ENCODE results near the gene STARD13. TPM values are rescaled to one million over a fixed set of nuclear protein-coding genes. Genes with fewer than 3 reads are reported as not detected.
A peak's percentile ranks its signal among the peaks of the same experiment; 100 is the strongest.

STARD13 gene
- total RNA-seq, 2 experiments from 2014 or later = 0.57 TPM; not detected in 1

DNA sequence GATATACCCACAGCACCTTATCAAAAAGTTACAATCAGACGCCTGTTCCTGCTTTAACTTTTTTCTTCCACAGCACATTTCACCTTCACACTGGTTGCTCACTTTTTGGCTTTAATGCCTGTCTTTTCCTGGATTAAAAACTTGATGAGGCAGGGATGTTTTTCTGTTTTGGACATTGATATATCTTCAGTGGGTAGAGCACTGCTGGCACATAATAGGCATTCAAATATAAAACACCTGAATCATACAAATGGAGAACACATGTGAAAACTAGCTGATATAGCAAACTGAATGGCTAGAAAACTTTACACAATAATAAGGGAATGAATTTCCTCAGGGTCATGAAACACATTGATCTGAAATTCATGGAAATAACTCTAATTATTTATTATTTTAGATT, 65.6 kb downstream of the STARD13 start:
- H3K4me2 ChIP-seq (ENCODE audit: low read length) = no peak overlapping the region
- intact Hi-C loops (cut with micrococcal nuclease; ENCODE audit: unreplicated experiment) = no loop called here
- no peak for DNase-seq (ENCODE audit: low spot score)

DNA sequence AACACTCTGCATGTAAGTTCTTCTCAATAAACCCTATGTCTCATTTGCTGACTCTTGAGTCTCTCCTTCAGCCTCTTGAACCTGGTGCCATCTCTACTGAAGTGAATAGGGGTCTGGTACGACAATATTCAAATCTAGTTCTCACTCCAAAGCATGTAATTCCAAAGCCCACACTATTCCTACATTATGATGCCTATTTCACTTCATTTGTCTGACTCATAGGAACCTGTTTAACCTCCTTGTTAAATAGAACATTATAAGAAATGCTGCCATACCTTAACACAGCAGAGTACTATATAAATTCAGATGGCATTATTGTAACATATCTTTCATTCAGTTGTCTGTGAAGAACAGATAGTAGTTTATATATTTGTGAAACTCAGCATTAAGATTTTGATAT, 67.1 kb downstream of the STARD13 start:
- intact Hi-C loops (cut with micrococcal nuclease; ENCODE audit: unreplicated experiment) = no loop called here
- no peaks in the 10 kb centered on the region for H3K9me3 ChIP-seq (ENCODE audit: low read length)
- H3K9me2 ChIP-seq (ENCODE audit: insufficient read depth, low read length) = no peaks in the 10 kb centered on the region
- DNase-seq (ENCODE audit: low spot score) = no peak
- no peaks in the 10 kb centered on the region for H4K20me1 ChIP-seq (ENCODE audit: insufficient read depth, low read length)
- no peaks in the 10 kb centered on the region for H3K4me1 ChIP-seq (ENCODE audit: insufficient read depth, low read length, poor library complexity, severe bottlenecking)
- H3K4me3 ChIP-seq (ENCODE audit: low read depth, low read length, poor library complexity, severe bottlenecking) = no peak overlapping the region
- no peak overlapping the region for H3K27ac ChIP-seq (ENCODE audit: low read depth, low read length, poor library complexity, severe bottlenecking)
- H3K36me3 ChIP-seq (ENCODE audit: insufficient read depth, low read length) = no peaks in the 10 kb centered on the region
- no peaks in the 10 kb centered on the region for H3K79me2 ChIP-seq (ENCODE audit: insufficient read depth, low read depth, low read length)
- H3K4me2 ChIP-seq (ENCODE audit: low read length) = no peak overlapping the region
- no peak for TF ChIP-seq EZH2phosphoT487 (IDR thresholded peaks at IDR 0.05; ENCODE audit: borderline replicate concordance, low read depth, low read length)
- TF ChIP-seq, protein P1, sequence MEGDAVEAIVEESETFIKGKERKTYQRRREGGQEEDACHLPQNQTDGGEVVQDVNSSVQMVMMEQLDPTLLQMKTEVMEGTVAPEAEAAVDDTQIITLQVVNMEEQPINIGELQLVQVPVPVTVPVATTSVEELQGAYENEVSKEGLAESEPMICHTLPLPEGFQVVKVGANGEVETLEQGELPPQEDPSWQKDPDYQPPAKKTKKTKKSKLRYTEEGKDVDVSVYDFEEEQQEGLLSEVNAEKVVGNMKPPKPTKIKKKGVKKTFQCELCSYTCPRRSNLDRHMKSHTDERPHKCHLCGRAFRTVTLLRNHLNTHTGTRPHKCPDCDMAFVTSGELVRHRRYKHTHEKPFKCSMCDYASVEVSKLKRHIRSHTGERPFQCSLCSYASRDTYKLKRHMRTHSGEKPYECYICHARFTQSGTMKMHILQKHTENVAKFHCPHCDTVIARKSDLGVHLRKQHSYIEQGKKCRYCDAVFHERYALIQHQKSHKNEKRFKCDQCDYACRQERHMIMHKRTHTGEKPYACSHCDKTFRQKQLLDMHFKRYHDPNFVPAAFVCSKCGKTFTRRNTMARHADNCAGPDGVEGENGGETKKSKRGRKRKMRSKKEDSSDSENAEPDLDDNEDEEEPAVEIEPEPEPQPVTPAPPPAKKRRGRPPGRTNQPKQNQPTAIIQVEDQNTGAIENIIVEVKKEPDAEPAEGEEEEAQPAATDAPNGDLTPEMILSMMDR (conservative IDR thresholded peaks at IDR 0.05; ENCODE audit: low read length) = no peak
- no TSS peak for BruUV-seq (replicated peaks)
- ChIA-PET POLR2A (interaction anchor here (1.1 to 1.3 kb wide), 3 partner anchors 9 to 464 kb away, joined by 4 read pairs; no protein-coding TSS in a partner anchor), CTCF (ENCODE audit: unreplicated experiment) (no interaction called here)
- no peak overlapping the region for H2AFZ ChIP-seq (ENCODE audit: low read length)

More for the DNA sequence above, 65.6 kb downstream of the STARD13 start:
- TF ChIP-seq, protein P1 (conservative IDR thresholded peaks at IDR 0.05; ENCODE audit: low read length) = no peak
- TF ChIP-seq EZH2phosphoT487 (IDR thresholded peaks at IDR 0.05; ENCODE audit: borderline replicate concordance, low read depth, low read length) = no peak
- Histone ChIP-seq H3K9me3 (ENCODE audit: low read length) (no peaks in the 10 kb centered on the region), H3K27ac (ENCODE audit: low read depth, low read length, poor library complexity, severe bottlenecking) (no peak overlapping the region), H3K36me3 (ENCODE audit: insufficient read depth, low read length) (no peaks in the 10 kb centered on the region), H2AFZ (ENCODE audit: low read length) (no peak overlapping the region), H3K4me1 (ENCODE audit: insufficient read depth, low read length, poor library complexity, severe bottlenecking) (no peaks in the 10 kb centered on the region), H3K9me2 (ENCODE audit: insufficient read depth, low read length) (no peaks in the 10 kb centered on the region), H3K4me3 (ENCODE audit: low read depth, low read length, poor library complexity, severe bottlenecking) (no peak overlapping the region), H4K20me1 (ENCODE audit: insufficient read depth, low read length) (no peaks in the 10 kb centered on the region), H3K79me2 (ENCODE audit: insufficient read depth, low read depth, low read length) (no peaks in the 10 kb centered on the region)
- BruUV-seq (replicated peaks) = no TSS peak
- ChIA-PET POLR2A (interaction anchor here (0.6 to 1.1 kb wide), 2 partner anchors 46 to 302 kb away, joined by 3 read pairs; no protein-coding TSS in a partner anchor), CTCF (ENCODE audit: unreplicated experiment) (no interaction called here)

DNA sequence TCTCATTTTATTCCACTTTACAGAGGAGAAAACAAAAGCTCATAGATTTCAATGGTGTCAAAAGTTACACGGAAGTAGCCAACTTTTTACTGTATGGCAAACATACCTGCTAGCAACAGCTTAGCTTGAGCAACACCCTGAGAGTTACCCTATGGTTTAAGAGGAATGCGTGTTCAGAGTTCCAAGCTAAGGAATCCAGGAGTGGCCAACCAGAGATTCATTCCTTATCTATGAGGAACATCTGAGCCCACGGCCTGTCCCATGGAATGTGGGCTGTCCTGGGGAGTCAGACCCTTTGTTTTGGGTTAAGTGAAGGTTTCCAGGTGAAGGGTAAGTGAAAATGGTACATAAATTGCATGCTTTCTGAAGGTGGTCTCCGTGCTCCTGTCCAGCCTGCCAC, 67.5 kb downstream of the STARD13 start:
- Histone ChIP-seq H3K4me3 (ENCODE audit: low read depth, low read length, poor library complexity, severe bottlenecking) (no peak overlapping the region), H3K36me3 (ENCODE audit: insufficient read depth, low read length) (no peaks in the 10 kb centered on the region), H3K9me3 (ENCODE audit: low read length) (no peaks in the 10 kb centered on the region), H3K27ac (ENCODE audit: low read depth, low read length, poor library complexity, severe bottlenecking) (no peak overlapping the region), H3K9me2 (ENCODE audit: insufficient read depth, low read length) (no peaks in the 10 kb centered on the region), H3K4me2 (ENCODE audit: low read length) (no peak overlapping the region), H3K79me2 (ENCODE audit: insufficient read depth, low read depth, low read length) (no peaks in the 10 kb centered on the region), H4K20me1 (ENCODE audit: insufficient read depth, low read length) (no peaks in the 10 kb centered on the region), H2AFZ (ENCODE audit: low read length) (0 out of 2 replicates have a peak overlapping the region, but pooled peaks have one; percentile 22), H3K4me1 (ENCODE audit: insufficient read depth, low read length, poor library complexity, severe bottlenecking) (no peaks in the 10 kb centered on the region)
- intact Hi-C loops (cut with micrococcal nuclease; ENCODE audit: unreplicated experiment) = no loop called here
- POLR2A ChIA-PET = interaction anchor here (1.1 to 1.3 kb wide), 3 partner anchors 9 to 463 kb away, joined by 4 read pairs; no protein-coding TSS in a partner anchor
- BruUV-seq (replicated peaks) = no TSS peak
- CTCF ChIA-PET (ENCODE audit: unreplicated experiment) = no interaction called here
- TF ChIP-seq, protein P1 (conservative IDR thresholded peaks at IDR 0.05; ENCODE audit: low read length) = no peak
- TF ChIP-seq EZH2phosphoT487 (IDR thresholded peaks at IDR 0.05; ENCODE audit: borderline replicate concordance, low read depth, low read length) = no peak
- DNase-seq (ENCODE audit: low spot score) = no peak

Data from OCI-LY7 (cell line).